Mucosa of rectum (tissue), 2 donors: ENCODE results near the gene ULK4.

Experiments used
- H3K27ac ChIP-seq, 2 donors: one replicate each; pipeline ENCODE4 v1.7.0; 2013; ENCODE audit warnings: inconsistent platforms in 2 of 2, low read depth in 2 of 2, low read length in 2 of 2
- H3K27me3 ChIP-seq, 2 donors: one replicate each; pipeline ENCODE4 v1.7.0; 2013; ENCODE audit warnings: low read length in 2 of 2; ENCODE audit not compliant: control insufficient read depth in 2 of 2, insufficient read depth in 2 of 2
- H3K36me3 ChIP-seq, 2 donors: one replicate each; pipeline ENCODE4 v1.7.0; 2013; ENCODE audit warnings: low read length in 2 of 2; ENCODE audit not compliant: control insufficient read depth in 2 of 2, insufficient read depth in 2 of 2
- H3K4me1 ChIP-seq, 2 donors: one replicate each; pipeline ENCODE4 v1.7.0; 2013; ENCODE audit warnings: low read length in 2 of 2, mild to moderate bottlenecking in 1 of 2; ENCODE audit not compliant: control insufficient read depth in 2 of 2, insufficient read depth in 2 of 2
- H3K4me3 ChIP-seq, 2 donors: one replicate each; pipeline ENCODE4 v1.7.0; 2013; ENCODE audit warnings: low read length in 2 of 2
- H3K9ac ChIP-seq, 2 donors: one replicate each; pipeline ENCODE4 v1.7.0; 2013; ENCODE audit warnings: low read length in 2 of 2, low read depth in 1 of 2, mild to moderate bottlenecking in 1 of 2
- H3K9me3 ChIP-seq, 2 donors: one replicate each; pipeline ENCODE4 v1.7.0; 2013; ENCODE audit warnings: low read length in 2 of 2; ENCODE audit not compliant: control insufficient read depth in 2 of 2
- donor health status: healthy.
- donor health status: Normal muscosa, but diverticular disease.

The ULK4 gene

DNA sequence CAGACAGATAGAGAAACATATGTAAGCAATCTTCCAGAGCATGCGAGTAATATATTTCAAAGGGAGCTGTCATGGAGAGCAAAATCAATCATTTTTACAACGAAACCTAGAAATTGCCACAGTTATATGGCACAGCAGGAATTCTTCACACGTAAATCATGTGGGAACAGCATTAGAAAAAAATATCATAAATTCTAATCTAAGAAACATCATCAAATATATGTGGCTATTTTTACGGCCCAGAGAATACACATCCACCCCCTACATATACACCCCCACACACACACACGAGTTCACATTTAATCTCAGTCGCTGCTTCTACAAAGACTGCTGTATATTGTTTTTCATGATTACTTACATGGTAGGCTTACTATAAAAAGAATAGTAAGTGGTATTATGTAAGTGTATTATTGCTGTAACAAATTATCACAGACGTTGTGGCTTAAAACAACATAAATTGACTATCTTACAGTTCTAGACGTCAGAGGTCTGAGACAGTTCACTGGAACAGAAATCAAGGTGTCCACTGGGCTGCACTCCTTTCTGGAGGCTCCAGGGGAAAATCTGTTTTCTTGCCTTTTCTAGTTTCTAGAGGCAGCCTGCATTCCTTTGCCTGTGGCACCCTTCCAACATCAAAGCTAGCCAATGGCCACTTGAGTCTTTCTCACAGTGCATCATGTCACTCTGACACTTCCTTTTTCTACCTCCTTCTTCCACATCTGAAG lies 363.3 kb downstream of the ULK4 start:
- Histone ChIP-seq H3K27me3 (no peaks in the 10 kb centered on the region), H3K4me1 (no peaks in the 10 kb centered on the region), H3K9ac (no peak overlapping the region), H3K9me3 (no peaks in the 10 kb centered on the region), H3K4me3 (no peak overlapping the region), H3K36me3 (no peaks in the 10 kb centered on the region), H3K27ac (no peak overlapping the region)

DNA sequence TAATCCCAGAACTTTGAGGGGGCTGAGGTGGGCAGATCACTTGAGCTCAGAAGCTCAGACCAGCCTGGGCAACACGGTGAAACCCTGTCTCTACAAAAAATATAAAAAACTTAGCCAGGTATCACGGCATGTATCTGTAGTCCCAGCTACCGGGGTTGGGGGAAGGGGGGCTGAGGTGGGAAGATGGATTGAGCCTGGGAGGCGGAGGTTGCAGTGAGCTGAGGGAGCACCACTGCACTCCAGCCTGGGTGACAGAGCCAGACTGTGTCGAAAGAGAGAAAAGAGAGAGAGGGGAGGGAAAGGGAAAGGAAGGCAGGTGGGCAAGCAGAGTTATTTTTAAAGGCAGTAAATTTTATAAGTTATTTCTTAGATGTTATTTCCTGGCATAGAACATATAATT lies 368.1 kb downstream of the ULK4 start:
- H3K4me1 ChIP-seq = no peaks in the 10 kb centered on the region
- no peak overlapping the region for H3K27ac ChIP-seq
- no peaks in the 10 kb centered on the region for H3K36me3 ChIP-seq
- H3K4me3 ChIP-seq = no peak overlapping the region
- H3K27me3 ChIP-seq = no peaks in the 10 kb centered on the region
- H3K9ac ChIP-seq = no peak overlapping the region
- H3K9me3 ChIP-seq = no peaks in the 10 kb centered on the region

DNA sequence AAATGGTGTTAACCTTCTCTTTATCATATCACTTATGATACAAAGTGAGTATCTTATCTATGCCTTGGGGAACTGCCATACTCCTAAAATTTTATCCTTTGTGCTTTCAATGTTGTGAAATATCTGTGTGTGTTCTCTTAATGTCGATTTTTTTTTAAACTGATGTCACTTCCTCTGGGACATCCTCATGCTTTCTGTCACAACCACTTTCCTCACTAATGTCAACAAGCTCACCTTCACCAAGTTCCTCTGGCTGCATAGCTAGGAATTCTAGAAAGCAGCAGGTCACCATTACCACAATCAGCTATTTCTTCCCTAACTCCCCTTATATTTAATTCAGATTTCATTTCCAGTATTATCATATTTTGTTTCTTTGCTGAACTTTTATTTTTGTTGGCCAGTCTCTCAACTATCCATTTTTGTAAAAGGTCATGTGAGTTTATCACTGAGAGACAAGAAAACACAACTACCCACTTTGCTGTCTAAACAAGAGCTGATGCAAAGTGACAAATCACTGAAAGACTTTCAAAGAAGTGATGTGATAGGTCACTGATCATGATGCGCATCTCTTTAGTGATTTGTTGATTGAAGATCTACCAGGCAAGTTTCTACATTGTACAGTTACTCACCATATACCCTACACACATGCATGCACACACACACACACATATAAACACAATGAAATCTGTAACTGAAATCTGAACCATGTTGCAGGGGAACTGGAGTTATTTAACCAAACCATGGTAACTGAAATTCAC lies 369.0 kb downstream of the ULK4 start:
- H3K9me3 ChIP-seq = no peaks in the 10 kb centered on the region
- H3K27me3 ChIP-seq = no peaks in the 10 kb centered on the region
- H3K4me3 ChIP-seq = no peak overlapping the region
- no peaks in the 10 kb centered on the region for H3K36me3 ChIP-seq
- H3K4me1 ChIP-seq = no peaks in the 10 kb centered on the region
- H3K27ac ChIP-seq = no peak overlapping the region
- H3K9ac ChIP-seq = no peak overlapping the region

DNA sequence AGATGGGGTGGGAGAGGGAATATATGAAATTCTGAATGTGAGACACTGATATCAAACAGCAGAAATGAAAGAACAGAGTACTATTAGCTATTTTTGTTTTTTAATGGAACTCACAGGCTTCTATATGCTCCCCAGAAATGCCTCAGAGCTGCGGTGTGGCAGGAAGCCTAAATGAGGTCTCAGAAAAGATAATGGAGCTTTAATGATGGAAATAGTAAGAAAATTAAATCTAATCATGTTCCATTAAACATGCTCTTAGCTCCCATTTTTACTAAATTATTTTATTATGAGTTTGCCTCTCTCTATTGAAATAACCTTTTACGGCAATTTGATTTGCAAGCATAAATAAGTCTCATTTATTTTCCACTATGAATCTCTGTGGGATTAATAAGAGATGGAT lies 378.9 kb downstream of the ULK4 start:
- no peaks in the 10 kb centered on the region for H3K27me3 ChIP-seq
- no peak overlapping the region for H3K9ac ChIP-seq
- H3K4me3 ChIP-seq = no peak overlapping the region
- no peaks in the 10 kb centered on the region for H3K36me3 ChIP-seq
- no peaks in the 10 kb centered on the region for H3K9me3 ChIP-seq
- H3K4me1 ChIP-seq = no peaks in the 10 kb centered on the region
- no peak overlapping the region for H3K27ac ChIP-seq

DNA sequence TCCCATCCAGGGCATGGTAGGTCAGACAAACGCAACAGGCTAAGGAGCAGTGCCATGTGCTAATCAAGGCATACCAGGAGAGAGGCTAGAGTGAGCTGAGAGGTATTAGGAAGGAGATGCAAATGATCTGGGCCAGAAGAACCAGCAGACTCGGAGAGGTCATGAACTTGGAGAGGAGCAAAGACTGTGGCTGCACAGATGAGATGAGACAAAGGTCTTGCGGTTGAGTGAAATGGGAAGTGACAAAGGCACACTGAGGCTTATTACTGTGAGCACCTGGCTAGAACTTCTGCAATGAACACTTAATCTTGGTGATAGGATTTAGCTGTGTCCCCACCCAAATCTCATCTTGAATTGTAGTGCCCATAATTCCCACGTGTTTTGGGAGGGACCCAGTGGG lies 380.2 kb downstream of the ULK4 start:
- Histone ChIP-seq H3K4me3 (no peak overlapping the region), H3K9me3 (no peaks in the 10 kb centered on the region), H3K4me1 (no peaks in the 10 kb centered on the region), H3K9ac (no peak overlapping the region), H3K27ac (no peak overlapping the region), H3K27me3 (no peaks in the 10 kb centered on the region), H3K36me3 (no peaks in the 10 kb centered on the region)

DNA sequence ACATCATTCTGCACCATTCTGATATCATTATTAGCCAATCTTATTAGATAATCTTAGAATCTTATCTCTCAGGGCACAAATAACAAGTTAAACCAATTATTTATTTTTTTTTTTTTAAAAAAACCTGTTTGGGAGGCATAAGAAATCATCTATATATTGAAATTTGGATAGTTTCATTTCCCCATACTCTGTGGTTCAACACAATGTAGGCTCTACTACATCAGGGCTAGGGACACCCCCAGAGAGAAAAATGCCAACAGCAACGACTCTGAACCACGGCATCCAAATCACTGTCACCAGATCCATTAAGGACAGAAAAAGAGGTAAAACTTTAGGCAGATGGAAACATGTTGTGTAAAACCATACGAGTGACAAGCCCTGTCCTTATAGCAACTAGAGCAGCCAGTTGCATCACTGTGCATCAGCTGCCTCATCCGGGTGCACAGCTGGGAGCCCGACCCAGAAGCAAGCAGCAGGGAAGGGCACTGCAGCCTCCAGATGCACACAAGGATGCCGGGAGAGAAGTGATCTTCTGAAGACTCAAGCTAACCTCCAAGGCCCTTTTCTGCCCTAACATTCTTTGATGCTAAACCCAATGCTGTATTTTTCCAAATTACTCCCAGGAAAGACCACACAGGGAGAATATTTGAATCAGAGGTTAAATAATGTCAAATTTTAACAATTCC lies 381.5 kb downstream of the ULK4 start:
- Histone ChIP-seq H3K36me3 (no peaks in the 10 kb centered on the region), H3K27ac (no peak overlapping the region), H3K4me3 (no peak overlapping the region), H3K27me3 (no peaks in the 10 kb centered on the region), H3K9ac (no peak overlapping the region), H3K9me3 (no peaks in the 10 kb centered on the region), H3K4me1 (no peaks in the 10 kb centered on the region)

DNA sequence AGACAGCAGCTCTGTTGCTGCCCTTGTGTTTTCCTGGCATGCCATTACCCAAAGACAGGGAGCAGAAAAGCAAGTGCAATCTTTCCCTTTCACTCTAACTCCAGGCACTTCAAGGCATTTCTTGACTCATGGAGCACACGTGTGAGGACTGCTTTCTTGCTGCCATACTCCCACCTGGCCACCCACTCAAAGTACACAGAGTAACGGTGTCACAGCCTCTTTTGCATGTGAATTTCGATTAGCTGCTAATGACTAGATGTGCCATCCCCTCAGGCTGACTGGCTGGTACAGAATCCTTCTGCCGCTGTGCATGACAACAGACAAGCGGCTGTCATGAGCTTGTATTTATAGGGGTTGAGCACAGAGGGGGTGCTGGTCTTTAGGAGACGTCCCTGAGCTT lies 382.0 kb downstream of the ULK4 start:
- no peaks in the 10 kb centered on the region for H3K36me3 ChIP-seq

DNA sequence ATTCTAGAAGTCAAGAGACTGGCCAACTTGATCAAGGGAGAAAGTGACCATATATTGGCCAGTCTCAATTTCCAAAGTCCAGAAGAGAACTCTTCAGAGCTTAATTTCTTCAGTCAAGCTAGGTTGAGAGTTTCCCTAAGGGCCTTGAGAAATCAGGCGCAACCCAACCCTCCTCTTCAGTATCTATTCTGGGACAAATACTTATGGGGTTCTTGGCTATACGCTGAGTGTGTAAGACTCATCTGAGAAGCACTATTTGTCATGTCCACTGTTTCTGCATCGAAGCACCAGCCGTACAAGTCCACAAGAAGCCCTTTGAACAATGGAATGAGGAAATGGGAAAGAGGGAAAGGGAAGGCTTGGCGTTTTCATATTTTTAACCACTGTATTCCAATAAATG lies 383.1 kb downstream of the ULK4 start:
- Histone ChIP-seq H3K9me3 (no peaks in the 10 kb centered on the region), H3K36me3 (no peaks in the 10 kb centered on the region), H3K9ac (no peak overlapping the region), H3K4me3 (no peak overlapping the region), H3K27ac (no peak overlapping the region), H3K4me1 (no peaks in the 10 kb centered on the region), H3K27me3 (no peaks in the 10 kb centered on the region)

More for the DNA sequence above, 382.0 kb downstream of the ULK4 start:
- Histone ChIP-seq H3K27me3 (no peaks in the 10 kb centered on the region), H3K4me3 (no peak overlapping the region), H3K9ac (no peak overlapping the region), H3K9me3 (no peaks in the 10 kb centered on the region), H3K4me1 (no peaks in the 10 kb centered on the region), H3K27ac (no peak overlapping the region)

DNA sequence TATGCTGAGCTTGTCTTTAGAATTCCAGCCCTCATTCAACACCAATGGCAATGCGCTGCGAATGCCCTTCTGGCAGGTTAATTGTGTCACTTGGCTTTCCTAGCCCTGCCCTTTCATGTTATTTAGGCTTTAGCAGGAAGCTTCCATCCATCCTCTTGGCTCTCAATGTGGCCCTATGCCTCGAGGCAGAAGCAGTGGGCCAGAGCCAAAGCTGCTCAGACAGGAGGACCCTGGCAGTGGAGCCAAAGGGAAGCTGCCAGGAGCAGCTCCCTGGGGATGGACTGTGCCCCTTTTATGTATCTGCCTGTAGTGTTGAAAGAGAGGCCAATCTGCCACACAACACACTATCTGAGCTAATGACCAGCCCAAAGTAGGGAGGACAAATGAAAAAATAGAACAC lies 386.2 kb downstream of the ULK4 start:
- Histone ChIP-seq H3K4me3 (no peak overlapping the region), H3K9me3 (no peaks in the 10 kb centered on the region), H3K36me3 (no peaks in the 10 kb centered on the region), H3K27me3 (no peaks in the 10 kb centered on the region), H3K9ac (no peak overlapping the region), H3K27ac (no peak overlapping the region), H3K4me1 (no peaks in the 10 kb centered on the region)

DNA sequence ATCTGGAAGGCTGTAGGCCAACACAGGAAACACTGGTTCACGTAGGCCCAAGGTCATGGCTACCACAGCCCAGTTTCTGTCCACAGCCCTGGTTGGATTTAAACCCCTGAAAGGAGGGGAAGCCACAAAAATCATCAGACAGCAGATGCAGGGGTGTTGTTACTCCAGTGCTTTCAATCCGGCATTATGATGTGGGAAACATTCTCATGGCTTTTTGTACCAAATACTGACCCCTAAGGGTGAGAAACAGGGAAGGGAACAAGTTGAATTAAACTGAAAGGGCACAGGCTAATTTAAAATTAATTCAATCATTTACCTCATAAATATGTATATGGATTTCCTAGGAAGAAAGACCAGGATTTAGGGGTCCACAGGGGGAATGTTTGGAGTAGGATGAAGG lies 387.0 kb downstream of the ULK4 start:
- no peak overlapping the region for H3K27ac ChIP-seq
- no peaks in the 10 kb centered on the region for H3K27me3 ChIP-seq
- H3K4me3 ChIP-seq = no peak overlapping the region

More for the DNA sequence above, 387.0 kb downstream of the ULK4 start:
- no peaks in the 10 kb centered on the region for H3K9me3 ChIP-seq
- H3K9ac ChIP-seq = no peak overlapping the region
- no peaks in the 10 kb centered on the region for H3K36me3 ChIP-seq
- no peaks in the 10 kb centered on the region for H3K4me1 ChIP-seq
